Psoas muscle (tissue), 8 donors: ENCODE results near the gene AGFG1. TPM values are rescaled to one million over a fixed set of nuclear protein-coding genes. Genes with fewer than 3 reads are reported as not detected.

Experiments used
- ATAC-seq, 4 donors: fragments of 200-7000 bp; cut with Tn5 transposase; one replicate each; pipeline ENCODE4 v1.9.1; 2020; ENCODE audit warnings: moderate library complexity in 3 of 4, mild to moderate bottlenecking in 2 of 4
- DNase-seq, 2 donors: peaks; one replicate each; pipeline ENCODE4 v3.0.0-alpha.2; 2020
- H3K27ac ChIP-seq: fragments of 200-600 bp; one replicate; pipeline ENCODE4 v1.8.0; 2022
- H3K27me3 ChIP-seq, 3 donors: fragments of 200-600 bp in 1 of 3; one replicate each; pipeline versions ENCODE4 v1.6.1 to v1.8.0; 2013 to 2022; ENCODE audit warnings: low read length in 2 of 3, mild to moderate bottlenecking in 2 of 3, moderate library complexity in 1 of 3; ENCODE audit not compliant: insufficient read depth in 3 of 3
- H3K36me3 ChIP-seq, 2 donors: fragments of 200-600 bp in 1 of 2; one replicate each; pipeline versions ENCODE4 v1.6.1 to v1.8.0; 2013 to 2022; ENCODE audit warnings: low read depth in 1 of 2, mild to moderate bottlenecking in 1 of 2, moderate library complexity in 1 of 2; ENCODE audit not compliant: insufficient read depth in 1 of 2
- H3K4me1 ChIP-seq: fragments of 200-600 bp; one replicate; pipeline ENCODE4 v1.8.0; 2022
- H3K4me3 ChIP-seq: fragments of 200-600 bp; one replicate; pipeline ENCODE4 v1.8.0; 2022; ENCODE audit warnings: mild to moderate bottlenecking
- H3K9me3 ChIP-seq: fragments of 200-600 bp; one replicate; pipeline ENCODE4 v1.8.0; 2022
- CTCF ChIP-seq: fragments of 200-600 bp; IDR thresholded peaks from one replicate; pipeline ENCODE4 v1.8.0; 2022; ENCODE audit warnings: antibody characterized with exemption
- WGBS, 3 donors: extraction: QIAGEN DNeasy Blood & Tissue Kit; methylation state at CpG; one replicate each; pipeline versions ENCODE4 v1.1.6 to v1.1.7; 2013; 5-methylcytosine and 5-hydroxymethylcytosine counted together
- intact Hi-C, 2 donors: fragments of 100-400 bp; cut with DNase I; formaldehyde crosslinking; loops; one replicate each; pipeline versions ENCODE4 v1.11.0 to v1.14.2; 2022
- polyA plus RNA-seq, 3 donors: library from polyadenylated mRNA; stranded (reverse); fragments of 200-250 nt; gene quantifications; one replicate each; pipeline ENCODE4 v1.2.3, GENCODE V29; 2013
- total RNA-seq, 4 donors: library from RNA; stranded (reverse); fragmentation: NEBNext Ultra II Directional in 2 of 4; extraction: Animal tissue kit (Norgen Biotek cat#: 25700) in 2 of 4; gene quantifications; one replicate each; pipeline versions ENCODE4 v1.2.1 to v1.2.4, GENCODE V29; 2021 to 2023
- donor health status: healthy with polysubstance abuse.
- donor health status: DM: no; HTN: no; CAD: no; lungs with moderate emphysema.
- donor health status: Bipolar disorder and iron deficiency.
- donor health status: healthy.
- donor health status: DM: yes; HTN: yes; CAD: no.
- donor health status: DM: no; HTN: no; CAD: no.
- donor health status: DM: no; HTN: no; CAD: no.
- donor health status: DM: yes; HTN: yes; CAD: no.

AGFG1 gene
- total and polyA plus RNA-seq, 7 donors, result 19.0 to 68.2 (median 54.9) TPM

GRCh38 chr2:227451655-227451992, 20.3 kb upstream of the AGFG1 start:
- TF ChIP-seq CTCF, result no peak
- DNase-seq (no peak), ATAC-seq (no peak)
- Histone ChIP-seq H3K27me3 (peaks cover 0 to 3% (median 2%) of the 10 kb centered on the region in 3 donors), H3K4me1 (no peaks in the 10 kb centered on the region), H3K4me3 (no peak overlapping the region), H3K9me3 (no peaks in the 10 kb centered on the region), H3K36me3 (no peaks in the 10 kb centered on the region), H3K27ac (no peak overlapping the region)
- intact Hi-C loops, result no loop called here

GRCh38 chr2:227453810-227454209, 18.1 kb upstream of the AGFG1 start:
- TF ChIP-seq CTCF, result no peak
- H3K27ac ChIP-seq, result no peak overlapping the region
- ATAC-seq, result no peak
- intact Hi-C loops, result no loop called here
- H3K4me1 ChIP-seq, result no peaks in the 10 kb centered on the region
- H3K36me3 ChIP-seq, result no peaks in the 10 kb centered on the region
- no peaks in the 10 kb centered on the region for H3K9me3 ChIP-seq
- WGBS, 3 donors, result 90 to 100% (median 100%) methylated on average over 1 of the region's 1 CpG
- H3K27me3 ChIP-seq, result peaks cover 0 to 3% (median 0%) of the 10 kb centered on the region in 3 donors
- H3K4me3 ChIP-seq, result no peak overlapping the region
- DNase-seq, result no peak

DNA sequence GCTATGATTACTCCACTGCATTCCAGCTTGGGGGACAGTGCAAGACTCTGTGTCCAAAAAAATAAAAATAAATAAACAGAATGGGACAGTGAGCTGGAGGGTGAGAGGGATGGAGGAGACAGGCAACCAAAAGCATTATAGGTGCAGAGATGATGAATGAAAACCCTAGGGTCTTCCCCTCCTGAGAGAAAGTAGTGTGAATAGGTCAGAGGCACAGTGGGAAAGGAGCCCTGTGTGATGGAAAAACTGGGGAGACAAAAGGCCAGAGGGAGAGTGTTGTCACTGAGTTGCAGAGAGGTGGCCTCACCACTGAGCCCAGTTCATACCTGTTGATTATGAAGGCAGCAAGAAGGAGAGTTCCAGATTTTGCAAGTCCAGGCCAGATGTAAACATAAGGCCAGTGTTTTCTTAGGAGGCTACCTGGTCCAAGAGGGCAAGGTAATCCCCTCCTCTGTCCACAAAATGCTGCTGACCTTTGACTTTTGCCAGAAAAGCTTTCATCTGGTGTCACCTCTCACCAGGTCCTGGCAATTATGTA, 17.6 kb upstream of the AGFG1 start:
- no peaks in the 10 kb centered on the region for H3K36me3 ChIP-seq
- H3K4me3 ChIP-seq, result no peak overlapping the region
- H3K4me1 ChIP-seq, result no peaks in the 10 kb centered on the region
- no peaks in the 10 kb centered on the region for H3K9me3 ChIP-seq
- intact Hi-C loops, result no loop called here
- TF ChIP-seq CTCF, result no peak
- H3K27me3 ChIP-seq, result peaks cover 0 to 3% (median 0%) of the 10 kb centered on the region in 3 donors
- DNase-seq (no peak), ATAC-seq (no peak)
- H3K27ac ChIP-seq, result no peak overlapping the region

- H3K4me1 ChIP-seq, result no peaks in the 10 kb centered on the region
- intact Hi-C loops, result no loop called here
- WGBS, 3 donors, result 33 to 70% (median 56%) methylated on average over 2 of the region's 2 CpGs
- no peak overlapping the region for H3K27ac ChIP-seq
- DNase-seq, result no peak
- no peak overlapping the region for H3K4me3 ChIP-seq
- ATAC-seq, result no peak
- H3K36me3 ChIP-seq, result no peaks in the 10 kb centered on the region
- H3K9me3 ChIP-seq, result no peaks in the 10 kb centered on the region
- no peak for TF ChIP-seq CTCF
- no peaks in the 10 kb centered on the region for H3K27me3 ChIP-seq
Observed at GRCh38 chr2:227455200-227455599, 16.8 kb upstream of the AGFG1 start.

- H3K27me3 ChIP-seq, result no peaks in the 10 kb centered on the region
- H3K27ac ChIP-seq, result no peak overlapping the region
- no peaks in the 10 kb centered on the region for H3K9me3 ChIP-seq
- DNase-seq (no peak), ATAC-seq (no peak)
- WGBS, 3 donors, result 93 to 98% (median 98%) methylated on average over 2 of the region's 2 CpGs
- TF ChIP-seq CTCF, result no peak
- no peak overlapping the region for H3K4me3 ChIP-seq
- intact Hi-C loops, result no loop called here
- no peaks in the 10 kb centered on the region for H3K4me1 ChIP-seq
- no peaks in the 10 kb centered on the region for H3K36me3 ChIP-seq
Observed at GRCh38 chr2:227456102-227456501, 15.9 kb upstream of the AGFG1 start.
